ENCODE measurements around the gene PLCXD1. TPM values are rescaled to one million over a fixed set of nuclear protein-coding genes. Genes with fewer than 3 reads are reported as not detected.
"Not testable (repeated sequence)": the region's sequence is repeated elsewhere in the genome, so short reads cannot be mapped to it uniquely, and the experiment has no call there.

Gene PLCXD1
- total RNA-seq, 1 donor from 2014 or later: 6.8 TPM

- intact Hi-C loops (cut with micrococcal nuclease): no loop called here
- ATAC-seq (no peak), DNase-seq (peak; percentile 19)
Observed at GRCh38 chrX:340641-341423, 59.7 kb downstream of the PLCXD1 start.

GRCh38 chrX:341541-342101 is 60.4 kb downstream of the PLCXD1 start:
- intact Hi-C loops (cut with micrococcal nuclease): no loop called here
- ATAC-seq: no peak
- peak; percentile 20 for DNase-seq

GRCh38 chrX:344371-344901 is 63.3 kb downstream of the PLCXD1 start:
- ATAC-seq (no peak), DNase-seq (peak; percentile 22)
- intact Hi-C loops (cut with micrococcal nuclease): no loop called here

GRCh38 chrX:345020-345925 is 64.1 kb downstream of the PLCXD1 start:
- ATAC-seq (no peak), DNase-seq (peak; percentile 26)
- intact Hi-C loops (cut with micrococcal nuclease): no loop called here

- ATAC-seq: no peak
- peak; percentile 20 for DNase-seq
- intact Hi-C loops (cut with micrococcal nuclease): no loop called here
Observed at GRCh38 chrX:346034-346813, 65.0 kb downstream of the PLCXD1 start.

GRCh38 chrX:347351-348117 is 66.4 kb downstream of the PLCXD1 start:
- peak; percentile 25 for DNase-seq
- no peak for ATAC-seq
- intact Hi-C loops (cut with micrococcal nuclease): no loop called here

- ATAC-seq: peak; percentile 70
- intact Hi-C loops (cut with micrococcal nuclease): no loop called here
- peak; percentile 28 for DNase-seq
Observed at GRCh38 chrX:348461-349117, 67.4 kb downstream of the PLCXD1 start.

- intact Hi-C loops (cut with micrococcal nuclease): no loop called here
- peak; percentile 52 for ATAC-seq
- DNase-seq: peak; percentile 30
Observed at GRCh38 chrX:349196-349595, 68.0 kb downstream of the PLCXD1 start.

- DNase-seq (peak; percentile 5), ATAC-seq (no peak)
- intact Hi-C loops (cut with micrococcal nuclease): no loop called here
Observed at GRCh38 chrX:349702-350101, 68.5 kb downstream of the PLCXD1 start.

- ATAC-seq: no peak
- peak; percentile 21 for DNase-seq
- intact Hi-C loops (cut with micrococcal nuclease): no loop called here
Observed at GRCh38 chrX:350148-350533, 69.0 kb downstream of the PLCXD1 start.

GRCh38 chrX:350534-351323 is 69.5 kb downstream of the PLCXD1 start:
- intact Hi-C loops (cut with micrococcal nuclease): no loop called here
- DNase-seq (peak; percentile 32), ATAC-seq (no peak)

- ATAC-seq; intact Hi-C loops (cut with micrococcal nuclease): not testable (repeated sequence)
- DNase-seq: peak; percentile 20
Observed at GRCh38 chrX:351324-351641, 70.1 kb downstream of the PLCXD1 start.

GRCh38 chrX:351736-352135 is 70.6 kb downstream of the PLCXD1 start:
- intact Hi-C loops (cut with micrococcal nuclease): no loop called here
- no peak for ATAC-seq
- DNase-seq: peak; percentile 14

- no peak for DNase-seq
- intact Hi-C loops (cut with micrococcal nuclease): no loop called here
- ATAC-seq: no peak
Observed at GRCh38 chrX:352181-352580, 71.0 kb downstream of the PLCXD1 start.

- DNase-seq (peak; percentile 6), ATAC-seq (no peak)
- intact Hi-C loops (cut with micrococcal nuclease): no loop called here
Observed at GRCh38 chrX:352582-353314, 71.6 kb downstream of the PLCXD1 start.
